ENCODE data around the gene MECP2. TPM values are rescaled to one million over a fixed set of nuclear protein-coding genes. Genes with fewer than 3 reads are reported as not detected.

The MECP2 gene
- total RNA-seq, 2 donors from 2014 or later, result 72.2 to 87.8 TPM

- no peak for ATAC-seq (replicated peaks)
- Mint-ChIP-seq H3K27ac (peak overlapping the region; percentile 88), H3K4me3 (peak overlapping the region; percentile 64), H3K27me3 (no peaks in the 10 kb centered on the region), H3K4me1 (peaks cover 59% of the 10 kb centered on the region), H3K36me3 (ENCODE audit: low read depth) (peaks cover 77% of the 10 kb centered on the region), H3K9me3 (no peaks in the 10 kb centered on the region)
These were observed 37.7 kb downstream of the MECP2 start for GRCh38 chrX:154059729-154060245.

GRCh38 chrX:154059231-154059630 is 38.3 kb downstream of the MECP2 start:
- ATAC-seq (replicated peaks), result no peak
- H3K36me3 Mint-ChIP-seq (ENCODE audit: low read depth), result peaks cover 71% of the 10 kb centered on the region
- peak overlapping the region; percentile 88 for H3K27ac Mint-ChIP-seq
- peaks cover 54% of the 10 kb centered on the region for H3K4me1 Mint-ChIP-seq
- H3K9me3 Mint-ChIP-seq, result no peaks in the 10 kb centered on the region
- peak overlapping the region; percentile 64 for H3K4me3 Mint-ChIP-seq
- no peaks in the 10 kb centered on the region for H3K27me3 Mint-ChIP-seq

GRCh38 chrX:154058214-154058997 is 39.1 kb downstream of the MECP2 start:
- H3K4me3 Mint-ChIP-seq, result peak overlapping the region; percentile 64
- peaks cover 50% of the 10 kb centered on the region for H3K4me1 Mint-ChIP-seq
- peak; percentile 68 for ATAC-seq (replicated peaks)
- H3K9me3 Mint-ChIP-seq, result no peaks in the 10 kb centered on the region
- no peaks in the 10 kb centered on the region for H3K27me3 Mint-ChIP-seq
- H3K27ac Mint-ChIP-seq, result peak overlapping the region; percentile 88
- H3K36me3 Mint-ChIP-seq (ENCODE audit: low read depth), result peaks cover 74% of the 10 kb centered on the region

DNA sequence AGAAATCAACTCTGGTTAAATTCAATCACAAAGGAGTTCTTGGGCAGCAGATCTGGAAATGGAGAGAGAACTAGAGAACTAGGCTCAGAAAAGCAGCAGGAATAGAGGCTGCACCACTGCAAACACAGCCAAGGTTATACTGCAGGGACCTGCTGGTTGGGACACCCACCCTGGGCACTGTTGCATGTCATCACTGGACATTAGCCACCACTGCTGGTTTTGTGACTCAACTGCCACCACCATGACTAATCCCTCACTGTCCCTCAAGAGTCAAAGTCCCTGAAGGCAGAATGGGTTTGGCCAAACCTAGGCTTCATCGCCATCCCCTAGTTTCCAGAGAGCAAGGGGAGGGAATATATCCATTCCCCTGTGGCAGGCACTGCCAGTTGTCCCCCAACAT is 39.7 kb downstream of the MECP2 start:
- ATAC-seq (replicated peaks), result peak; percentile 55
- no peaks in the 10 kb centered on the region for H3K9me3 Mint-ChIP-seq
- peaks cover 74% of the 10 kb centered on the region for H3K36me3 Mint-ChIP-seq (ENCODE audit: low read depth)
- peak overlapping the region; percentile 67 for H3K27ac Mint-ChIP-seq
- H3K4me3 Mint-ChIP-seq, result peak overlapping the region; percentile 64
- H3K4me1 Mint-ChIP-seq, result peaks cover 47% of the 10 kb centered on the region
- no peaks in the 10 kb centered on the region for H3K27me3 Mint-ChIP-seq

DNA sequence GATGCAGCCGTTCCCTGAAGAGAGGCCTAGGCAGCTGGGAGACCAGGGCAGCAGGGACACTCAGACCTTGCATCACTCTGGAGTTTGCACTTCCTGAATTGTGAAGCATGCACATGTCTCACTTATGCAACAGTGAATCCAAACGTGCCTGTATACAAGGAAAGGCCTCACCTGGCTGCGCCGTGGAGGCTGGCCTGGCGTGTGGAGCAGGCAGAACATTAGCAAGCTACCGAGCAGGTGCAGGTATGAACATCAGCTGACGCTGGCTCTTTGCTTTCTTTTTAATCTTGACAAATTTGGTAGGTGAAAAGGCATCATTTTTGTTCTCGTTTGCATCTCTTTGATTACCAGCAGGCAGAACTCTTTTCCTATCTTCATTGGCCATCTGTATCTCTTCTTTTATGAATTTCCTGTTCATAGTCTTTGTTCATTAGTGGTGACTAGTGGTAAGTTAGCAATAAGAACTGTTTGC is 40.7 kb downstream of the MECP2 start:
- Mint-ChIP-seq H3K4me1 (peaks cover 45% of the 10 kb centered on the region), H3K36me3 (ENCODE audit: low read depth) (peaks cover 73% of the 10 kb centered on the region), H3K27me3 (no peaks in the 10 kb centered on the region), H3K4me3 (peak overlapping the region; percentile 64), H3K27ac (peak overlapping the region; percentile 67), H3K9me3 (no peaks in the 10 kb centered on the region)
- ATAC-seq (replicated peaks), result no peak

DNA sequence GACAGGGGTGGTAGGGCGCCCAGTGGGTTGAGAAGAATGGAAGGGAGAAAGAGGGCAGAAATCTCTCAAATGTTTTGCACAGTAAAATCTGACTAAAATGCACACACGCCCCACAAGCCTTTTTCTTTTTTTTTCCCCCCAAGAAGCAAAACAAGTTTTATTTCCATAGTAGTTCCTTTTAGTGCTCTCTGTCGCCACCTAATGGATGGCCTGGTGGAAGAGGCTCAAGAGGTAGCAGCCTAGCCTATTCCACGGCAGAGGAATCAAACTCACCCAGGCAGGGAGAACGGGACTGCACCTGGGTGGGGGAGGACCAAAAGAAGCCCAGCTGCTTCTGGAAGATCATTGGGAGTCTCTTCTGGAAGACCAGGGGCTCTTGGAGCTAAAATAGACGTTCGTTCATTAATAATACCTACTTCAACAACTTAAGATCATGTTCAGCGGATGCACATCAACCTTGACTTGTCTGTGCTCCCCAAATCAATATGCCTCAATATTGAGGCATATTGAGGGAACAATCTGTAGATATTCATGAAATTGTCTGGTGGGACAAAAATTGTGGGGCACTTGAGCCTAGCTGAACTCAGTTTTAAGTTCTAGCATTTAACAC is 46.2 kb downstream of the MECP2 start:
- ATAC-seq (replicated peaks), result peak; percentile 59
- peaks cover 78% of the 10 kb centered on the region for H3K36me3 Mint-ChIP-seq (ENCODE audit: low read depth)
- no peak overlapping the region for H3K4me3 Mint-ChIP-seq
- H3K9me3 Mint-ChIP-seq, result no peaks in the 10 kb centered on the region
- no peaks in the 10 kb centered on the region for H3K27me3 Mint-ChIP-seq
- H3K27ac Mint-ChIP-seq, result peak overlapping the region; percentile 37
- peaks cover 34% of the 10 kb centered on the region for H3K4me1 Mint-ChIP-seq

GRCh38 chrX:154050113-154050495 is 47.4 kb downstream of the MECP2 start:
- H3K27me3 Mint-ChIP-seq, result no peaks in the 10 kb centered on the region
- peak overlapping the region; percentile 68 for H3K27ac Mint-ChIP-seq
- H3K9me3 Mint-ChIP-seq, result no peaks in the 10 kb centered on the region
- no peak overlapping the region for H3K4me3 Mint-ChIP-seq
- ATAC-seq (replicated peaks), result no peak
- peaks cover 34% of the 10 kb centered on the region for H3K4me1 Mint-ChIP-seq
- peaks cover 76% of the 10 kb centered on the region for H3K36me3 Mint-ChIP-seq (ENCODE audit: low read depth)

- Mint-ChIP-seq H3K4me3 (no peak overlapping the region), H3K27me3 (no peaks in the 10 kb centered on the region), H3K9me3 (no peaks in the 10 kb centered on the region), H3K36me3 (ENCODE audit: low read depth) (peaks cover 80% of the 10 kb centered on the region), H3K4me1 (peaks cover 34% of the 10 kb centered on the region), H3K27ac (peak overlapping the region; percentile 68)
- ATAC-seq (replicated peaks), result no peak
These were observed 48.1 kb downstream of the MECP2 start for GRCh38 chrX:154049209-154050112.

DNA sequence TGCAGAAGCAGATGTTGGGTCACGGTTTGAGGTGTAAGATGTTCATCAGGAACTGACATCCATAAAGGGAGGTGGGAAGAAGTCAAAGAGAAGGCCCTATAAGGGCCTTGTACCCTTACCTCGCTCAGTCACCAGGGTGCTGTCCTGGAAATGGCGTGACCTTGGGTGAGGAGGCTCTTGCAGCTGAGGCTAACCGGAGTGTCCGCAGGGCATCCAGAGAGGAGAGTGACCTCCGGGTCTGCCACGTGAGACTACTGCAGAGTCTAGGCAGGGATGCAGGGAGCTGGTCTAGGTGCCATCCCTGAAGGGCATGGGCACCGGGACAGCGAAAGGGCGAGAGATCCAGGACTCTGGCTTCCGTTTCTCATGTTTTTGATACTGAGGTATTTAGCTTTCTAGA is 49.1 kb downstream of the MECP2 start:
- Mint-ChIP-seq H3K4me1 (peaks cover 34% of the 10 kb centered on the region), H3K36me3 (ENCODE audit: low read depth) (peaks cover 87% of the 10 kb centered on the region), H3K27ac (no peak overlapping the region), H3K27me3 (no peaks in the 10 kb centered on the region), H3K9me3 (no peaks in the 10 kb centered on the region), H3K4me3 (no peak overlapping the region)
- ATAC-seq (replicated peaks), result no peak

GRCh38 chrX:154046940-154047610 is 50.4 kb downstream of the MECP2 start:
- Mint-ChIP-seq H3K27ac (peak overlapping the region; percentile 68), H3K9me3 (no peaks in the 10 kb centered on the region), H3K4me1 (peaks cover 34% of the 10 kb centered on the region), H3K36me3 (ENCODE audit: low read depth) (peaks cover 88% of the 10 kb centered on the region), H3K27me3 (no peaks in the 10 kb centered on the region), H3K4me3 (no peak overlapping the region)
- ATAC-seq (replicated peaks), result no peak

DNA sequence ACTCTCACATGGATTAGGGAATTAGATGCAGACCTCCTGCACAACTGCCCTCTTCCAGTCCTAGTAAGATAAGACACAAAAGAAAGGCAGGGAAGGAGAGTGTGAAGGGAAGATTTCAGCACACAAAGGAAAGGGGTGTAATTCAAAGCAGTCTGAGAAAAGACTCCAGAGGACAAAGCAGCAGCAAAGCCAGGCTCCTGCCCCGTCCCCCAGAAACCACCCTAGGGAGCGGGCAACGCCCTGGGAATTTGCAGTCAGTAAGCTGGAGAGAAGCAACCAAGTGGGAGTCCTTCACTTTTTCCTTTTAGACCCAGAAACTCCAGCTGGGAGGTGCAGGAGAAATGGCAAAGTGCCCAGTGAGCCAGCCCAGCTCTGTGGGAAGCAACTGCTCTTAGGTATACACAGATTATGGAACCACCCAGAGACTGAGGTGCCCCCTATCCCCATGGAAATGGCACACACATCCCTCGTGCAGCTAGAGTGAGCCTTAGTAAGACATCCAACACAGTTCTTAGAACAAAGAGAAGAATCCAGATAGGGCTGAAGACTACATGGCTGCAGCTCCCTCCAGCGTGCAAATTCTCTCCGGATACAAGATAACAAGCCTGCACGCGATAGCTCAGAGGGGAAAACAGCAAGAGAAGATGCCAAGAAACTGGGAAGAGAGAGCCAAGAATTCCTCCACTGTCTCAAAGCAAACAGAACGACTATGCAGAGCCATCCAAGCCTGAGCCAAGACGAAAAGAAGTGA is 51.3 kb downstream of the MECP2 start:
- Mint-ChIP-seq H3K4me1 (peaks cover 29% of the 10 kb centered on the region), H3K27ac (peak overlapping the region; percentile 68), H3K36me3 (ENCODE audit: low read depth) (peaks cover 79% of the 10 kb centered on the region), H3K4me3 (no peak overlapping the region), H3K27me3 (no peaks in the 10 kb centered on the region), H3K9me3 (no peaks in the 10 kb centered on the region)
- ATAC-seq (replicated peaks), result no peak

- Mint-ChIP-seq H3K4me3 (no peak overlapping the region), H3K27me3 (no peaks in the 10 kb centered on the region), H3K27ac (no peak overlapping the region), H3K36me3 (ENCODE audit: low read depth) (peaks cover 74% of the 10 kb centered on the region), H3K9me3 (no peaks in the 10 kb centered on the region), H3K4me1 (peaks cover 27% of the 10 kb centered on the region)
- ATAC-seq (replicated peaks), result no peak
These were observed 53.4 kb downstream of the MECP2 start for GRCh38 chrX:154044091-154044490.

GRCh38 chrX:154043003-154043763 is 54.3 kb downstream of the MECP2 start:
- no peak overlapping the region for H3K27ac Mint-ChIP-seq
- H3K9me3 Mint-ChIP-seq, result no peaks in the 10 kb centered on the region
- no peak for ATAC-seq (replicated peaks)
- H3K36me3 Mint-ChIP-seq (ENCODE audit: low read depth), result peaks cover 73% of the 10 kb centered on the region
- no peak overlapping the region for H3K4me3 Mint-ChIP-seq
- peaks cover 22% of the 10 kb centered on the region for H3K4me1 Mint-ChIP-seq
- H3K27me3 Mint-ChIP-seq, result no peaks in the 10 kb centered on the region
